ENCODE data around the gene PIP5K1C. TPM values are rescaled to one million over a fixed set of nuclear protein-coding genes. Genes with fewer than 3 reads are reported as not detected.

The PIP5K1C gene
- total RNA-seq = 100 to 1,000 TPM in 2 of 4 donors, 10 to 100 TPM in 2; 73.2 to 180 (median 99.9) TPM

GRCh38 chr19:3700242-3701032 lies at the start of gene PIP5K1C:
TSS of gene PIP5K1C (minus strand) at chr19:3700468. CDS start at chr19:3700390, 78 bp downstream.
- intact Hi-C loops (cut with DNase I) = no loop called here

DNA sequence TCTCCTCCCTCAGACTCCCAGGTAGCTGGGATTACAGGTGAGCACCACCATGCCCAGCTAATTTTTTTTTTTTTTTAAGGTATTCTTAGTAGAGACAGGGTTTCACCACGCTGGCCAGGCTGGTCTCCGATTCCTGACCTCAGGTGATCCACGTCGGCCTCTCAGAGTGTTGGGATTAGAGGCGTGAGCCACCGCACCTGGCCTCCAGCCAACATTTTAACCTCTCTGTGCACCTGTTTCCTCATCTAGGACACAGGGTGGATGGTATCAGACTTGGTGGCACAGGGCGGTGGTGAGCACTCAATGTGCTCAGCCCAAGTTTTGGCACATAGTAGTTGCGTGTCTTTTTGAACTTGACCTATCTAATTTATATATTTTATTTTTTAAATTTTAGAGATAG lies 48.7 kb upstream of the PIP5K1C start:
- TF ChIP-seq CTCF (IDR thresholded peaks at IDR 0.05) (no peak), POLR2AphosphoS5 (IDR thresholded peaks at IDR 0.05) (no peak), POLR2A (IDR thresholded peaks at IDR 0.05; ENCODE audit: low read depth) (no peak), EP300 (IDR thresholded peaks at IDR 0.05) (no peak)
- intact Hi-C loops (cut with DNase I) = no loop called here
- H3K4me1 ChIP-seq = no peaks in the 10 kb centered on the region
- no peaks in the 10 kb centered on the region for H3K9me3 ChIP-seq
- H3K27ac ChIP-seq (replicated peaks in 1 of 4) = no peak overlapping the region
- no peak for DNase-seq (ENCODE audit: extremely low spot score)
- H3K27me3 ChIP-seq = peaks cover 0 to 27% (median 0%) of the 10 kb centered on the region in 4 donors
- peaks cover 41 to 47% (median 45%) of the 10 kb centered on the region in 4 donors for H3K36me3 ChIP-seq
- 87% methylated on average over 8 of the region's 8 CpGs for WGBS
- H3K4me3 ChIP-seq = no peak overlapping the region

More at GRCh38 chr19:3700242-3701032, at the start of gene PIP5K1C:
- Histone ChIP-seq H3K27ac (replicated peaks in 1 of 4) (peak within 1 kb of the TSS; percentile 93 to 99 (median 96)), H3K4me1 (peaks cover 21 to 48% (median 40%) of the 10 kb centered on the region in 4 donors), H3K36me3 (peaks cover 0 to 5% (median 2%) of the 10 kb centered on the region in 4 donors), H3K4me3 (peak within 1 kb of the TSS; percentile 93 to 99 (median 96)), H3K9me3 (no peaks in the 10 kb centered on the region), H3K27me3 (peaks cover 0 to 4% (median 0%) of the 10 kb centered on the region in 4 donors)
- WGBS = 10% methylated on average over 22 of the region's 82 CpGs
- peak; percentile 94 for DNase-seq (ENCODE audit: extremely low spot score)
- TF ChIP-seq CTCF (IDR thresholded peaks at IDR 0.05) = peak; percentile 82 to 99 (median 86)
- TF ChIP-seq POLR2A (IDR thresholded peaks at IDR 0.05; ENCODE audit: low read depth) = no peak
- TF ChIP-seq EP300 (IDR thresholded peaks at IDR 0.05) = no peak
- peak; percentile 54 to 77 for TF ChIP-seq POLR2AphosphoS5 (IDR thresholded peaks at IDR 0.05)

DNA sequence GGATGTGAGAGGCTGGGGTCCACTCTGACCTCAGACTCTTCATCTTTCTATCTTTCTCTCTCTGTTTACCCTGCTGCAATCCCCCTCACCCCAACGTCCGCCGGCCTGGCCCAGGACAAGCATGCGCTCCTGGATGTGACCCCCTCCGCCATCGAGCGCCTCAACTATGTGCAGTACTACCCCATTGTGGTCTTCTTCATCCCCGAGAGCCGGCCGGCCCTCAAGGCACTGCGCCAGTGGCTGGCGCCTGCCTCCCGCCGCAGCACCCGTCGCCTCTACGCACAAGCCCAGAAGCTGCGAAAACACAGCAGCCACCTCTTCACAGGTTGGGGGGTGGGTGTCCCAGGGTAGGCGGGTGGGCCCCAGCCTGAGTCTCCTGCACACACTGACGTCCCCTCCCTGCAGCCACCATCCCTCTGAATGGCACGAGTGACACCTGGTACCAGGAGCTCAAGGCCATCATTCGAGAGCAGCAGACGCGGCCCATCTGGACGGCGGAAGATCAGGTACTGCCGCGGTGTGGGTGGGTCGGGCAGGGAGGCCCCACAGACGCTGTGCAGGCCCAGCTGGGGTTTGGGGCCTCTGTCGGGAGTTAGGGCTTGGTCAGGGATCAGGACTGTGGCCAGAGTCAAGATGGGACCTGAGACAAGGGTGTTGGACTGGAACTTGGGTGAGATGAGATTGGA lies 46.2 kb upstream of the PIP5K1C start:
- H3K4me3 ChIP-seq = no peak overlapping the region
- 80% methylated on average over 26 of the region's 31 CpGs for WGBS
- intact Hi-C loops (cut with DNase I) = no loop called here
- peaks cover 0 to 27% (median 0%) of the 10 kb centered on the region in 4 donors for H3K27me3 ChIP-seq
- H3K4me1 ChIP-seq = no peaks in the 10 kb centered on the region
- H3K27ac ChIP-seq (replicated peaks in 1 of 4) = no peak overlapping the region
- DNase-seq (ENCODE audit: extremely low spot score) = no peak
- peaks cover 18 to 22% (median 20%) of the 10 kb centered on the region in 4 donors for H3K36me3 ChIP-seq
- TF ChIP-seq POLR2AphosphoS5 (IDR thresholded peaks at IDR 0.05) = no peak
- TF ChIP-seq EP300 (IDR thresholded peaks at IDR 0.05) = no peak
- TF ChIP-seq CTCF (IDR thresholded peaks at IDR 0.05) = no peak
- TF ChIP-seq POLR2A (IDR thresholded peaks at IDR 0.05; ENCODE audit: low read depth) = no peak
- H3K9me3 ChIP-seq = no peaks in the 10 kb centered on the region

DNA sequence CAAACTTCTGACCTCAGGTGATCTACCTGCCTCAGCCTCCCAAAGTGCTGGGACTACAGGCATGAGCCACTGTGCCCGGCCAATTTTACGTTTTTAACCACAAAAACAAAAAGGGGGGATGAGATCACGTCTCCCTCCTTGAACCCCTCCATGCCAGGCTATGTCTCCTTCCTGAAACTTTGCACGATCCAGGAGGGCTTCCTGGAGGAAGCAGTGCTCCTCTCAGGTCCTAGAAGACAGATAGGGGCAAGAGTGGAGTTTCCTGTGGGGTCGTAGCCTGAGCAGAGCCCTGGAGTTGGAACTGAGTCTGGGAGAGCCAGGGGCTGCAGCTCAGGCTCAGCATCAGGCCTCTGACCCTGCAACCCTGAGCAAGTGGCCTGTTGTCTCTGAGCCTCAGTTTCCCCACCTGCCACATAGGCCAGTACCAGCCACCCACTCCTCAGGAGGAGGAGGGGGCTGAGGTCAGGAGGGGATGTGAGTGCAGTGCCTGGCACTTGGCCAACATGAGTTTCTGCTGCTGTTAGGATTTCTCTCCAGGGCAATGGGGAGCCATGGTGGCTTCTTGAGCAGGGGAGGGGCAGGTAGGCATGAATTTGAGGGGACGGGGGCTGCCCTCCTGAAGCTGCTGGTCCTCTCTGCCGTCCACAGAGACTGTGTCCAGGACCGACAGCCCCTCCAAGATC lies 45.2 kb upstream of the PIP5K1C start:
- Histone ChIP-seq H3K9me3 (no peaks in the 10 kb centered on the region), H3K4me1 (no peaks in the 10 kb centered on the region), H3K36me3 (peaks cover 8 to 12% (median 10%) of the 10 kb centered on the region in 4 donors), H3K4me3 (no peak overlapping the region), H3K27ac (replicated peaks in 1 of 4) (no peak overlapping the region), H3K27me3 (peaks cover 0 to 27% (median 0%) of the 10 kb centered on the region in 4 donors)
- WGBS = 80% methylated on average over 5 of the region's 8 CpGs
- intact Hi-C loops (cut with DNase I) = no loop called here
- no peak for DNase-seq (ENCODE audit: extremely low spot score)
- TF ChIP-seq POLR2A (IDR thresholded peaks at IDR 0.05; ENCODE audit: low read depth) (no peak), POLR2AphosphoS5 (IDR thresholded peaks at IDR 0.05) (no peak), EP300 (IDR thresholded peaks at IDR 0.05) (no peak), CTCF (IDR thresholded peaks at IDR 0.05) (no peak)
